ENCODE data around the gene CALD1.

Gene CALD1

DNA sequence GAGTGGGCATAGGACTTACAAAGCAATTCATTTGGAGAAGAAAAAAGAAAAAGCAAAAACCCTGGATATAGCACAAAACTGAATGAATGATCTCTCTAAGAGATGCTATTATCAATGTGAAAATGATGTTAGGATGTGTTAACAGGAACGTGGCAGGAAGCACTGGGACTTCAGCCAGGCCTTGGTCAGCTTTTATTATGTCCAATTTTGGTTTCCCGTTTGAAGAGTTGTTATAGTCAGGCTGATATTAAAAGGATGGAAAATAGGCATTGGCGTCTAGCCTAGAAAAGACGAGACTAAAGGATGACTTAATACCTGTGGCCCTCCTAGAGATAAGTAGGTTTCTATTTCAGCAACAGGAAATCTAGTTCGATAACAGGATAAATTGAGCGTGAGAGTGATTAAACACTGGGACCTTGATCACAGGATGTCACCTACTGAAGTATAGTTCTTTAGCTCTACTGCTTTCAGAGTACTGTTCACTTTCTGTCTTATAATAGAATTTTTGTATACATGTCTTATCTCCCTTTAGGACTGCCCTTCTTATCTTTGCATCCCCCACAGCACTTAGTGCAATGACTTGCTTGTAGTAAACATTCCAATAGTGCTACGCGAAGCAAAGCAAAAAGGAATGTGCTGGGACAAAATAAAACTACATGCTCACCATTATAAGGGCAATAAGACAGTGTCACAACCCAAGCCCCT is 107.1 kb downstream of the CALD1 start:
- H3K9me3 ChIP-seq (ENCODE audit: control insufficient read depth, low read length), result no peaks in the 10 kb centered on the region
- DNase-seq (ENCODE audit: low read depth), result peak; percentile 62
- H3K4me3 ChIP-seq (ENCODE audit: low read length), result peak overlapping the region; percentile 66
- peaks cover 8% of the 10 kb centered on the region for H3K36me3 ChIP-seq (ENCODE audit: control insufficient read depth, insufficient read depth, low read length, severe bottlenecking)
- H3K27me3 ChIP-seq (replicated peaks; ENCODE audit: control insufficient read depth, insufficient read depth, low read length), result no peaks in the 10 kb centered on the region
- peaks cover 37% of the 10 kb centered on the region for H3K4me1 ChIP-seq (ENCODE audit: control insufficient read depth, insufficient read depth, low read length)
- H3K9ac ChIP-seq (ENCODE audit: low read length), result peak overlapping the region; percentile 75

DNA sequence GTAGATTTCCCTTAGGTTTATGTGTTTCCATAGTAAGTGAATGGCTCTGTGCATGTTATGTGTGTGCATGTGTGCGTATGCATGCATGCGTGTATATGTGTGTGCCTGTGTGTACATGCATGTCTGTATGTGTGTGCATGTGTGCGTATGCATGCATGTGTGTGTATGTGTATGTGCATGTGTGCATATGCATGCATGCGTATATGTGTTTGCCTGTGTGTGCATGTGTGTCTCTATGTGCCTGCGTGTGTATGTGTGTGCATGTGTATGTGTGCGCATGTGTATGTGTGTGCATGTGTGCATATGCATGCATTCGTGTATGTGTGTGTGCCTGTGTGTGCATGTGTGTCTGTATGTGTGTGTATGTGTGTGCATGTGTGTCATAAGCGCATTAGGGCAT is 108.1 kb downstream of the CALD1 start:
- peak overlapping the region; percentile 75 for H3K9ac ChIP-seq (ENCODE audit: low read length)
- no peaks in the 10 kb centered on the region for H3K9me3 ChIP-seq (ENCODE audit: control insufficient read depth, low read length)
- H3K4me1 ChIP-seq (ENCODE audit: control insufficient read depth, insufficient read depth, low read length), result peaks cover 39% of the 10 kb centered on the region
- H3K27me3 ChIP-seq (replicated peaks; ENCODE audit: control insufficient read depth, insufficient read depth, low read length), result no peaks in the 10 kb centered on the region
- no peak overlapping the region for H3K4me3 ChIP-seq (ENCODE audit: low read length)
- peaks cover 8% of the 10 kb centered on the region for H3K36me3 ChIP-seq (ENCODE audit: control insufficient read depth, insufficient read depth, low read length, severe bottlenecking)
- no peak for DNase-seq (ENCODE audit: low read depth)

DNA sequence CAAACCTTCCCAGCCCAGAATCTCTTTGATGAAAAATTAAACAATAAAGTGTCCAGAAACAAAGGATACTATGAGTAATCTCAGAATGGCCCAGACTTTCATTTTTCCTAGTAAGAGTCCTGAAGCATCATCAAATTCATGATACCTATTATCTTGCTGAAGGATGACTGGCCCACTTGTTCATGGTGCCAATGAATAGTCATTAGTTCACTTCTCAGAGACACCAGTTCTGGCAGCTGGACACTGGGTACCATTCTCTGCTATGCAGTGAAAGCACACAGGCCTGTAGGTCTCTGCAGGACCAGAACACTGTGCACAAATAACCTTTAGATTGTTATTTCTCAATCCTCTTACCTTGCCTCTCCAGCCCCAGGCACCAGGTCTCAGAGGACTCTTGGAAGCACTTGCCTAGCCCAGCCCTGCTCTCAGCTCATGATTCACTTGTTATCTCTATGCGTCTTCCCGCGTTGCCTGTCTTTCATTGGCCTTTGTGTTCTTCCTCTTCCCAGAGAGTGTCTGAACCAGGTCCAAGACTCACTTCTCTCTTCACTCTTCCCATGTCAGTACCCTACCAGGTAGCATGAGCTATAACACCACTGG is 108.8 kb downstream of the CALD1 start:
- H3K4me1 ChIP-seq (ENCODE audit: control insufficient read depth, insufficient read depth, low read length), result peaks cover 47% of the 10 kb centered on the region
- no peaks in the 10 kb centered on the region for H3K9me3 ChIP-seq (ENCODE audit: control insufficient read depth, low read length)
- no peak overlapping the region for H3K9ac ChIP-seq (ENCODE audit: low read length)
- peaks cover 8% of the 10 kb centered on the region for H3K36me3 ChIP-seq (ENCODE audit: control insufficient read depth, insufficient read depth, low read length, severe bottlenecking)
- no peak for DNase-seq (ENCODE audit: low read depth)
- H3K27me3 ChIP-seq (replicated peaks; ENCODE audit: control insufficient read depth, insufficient read depth, low read length), result no peaks in the 10 kb centered on the region
- H3K4me3 ChIP-seq (ENCODE audit: low read length), result no peak overlapping the region

DNA sequence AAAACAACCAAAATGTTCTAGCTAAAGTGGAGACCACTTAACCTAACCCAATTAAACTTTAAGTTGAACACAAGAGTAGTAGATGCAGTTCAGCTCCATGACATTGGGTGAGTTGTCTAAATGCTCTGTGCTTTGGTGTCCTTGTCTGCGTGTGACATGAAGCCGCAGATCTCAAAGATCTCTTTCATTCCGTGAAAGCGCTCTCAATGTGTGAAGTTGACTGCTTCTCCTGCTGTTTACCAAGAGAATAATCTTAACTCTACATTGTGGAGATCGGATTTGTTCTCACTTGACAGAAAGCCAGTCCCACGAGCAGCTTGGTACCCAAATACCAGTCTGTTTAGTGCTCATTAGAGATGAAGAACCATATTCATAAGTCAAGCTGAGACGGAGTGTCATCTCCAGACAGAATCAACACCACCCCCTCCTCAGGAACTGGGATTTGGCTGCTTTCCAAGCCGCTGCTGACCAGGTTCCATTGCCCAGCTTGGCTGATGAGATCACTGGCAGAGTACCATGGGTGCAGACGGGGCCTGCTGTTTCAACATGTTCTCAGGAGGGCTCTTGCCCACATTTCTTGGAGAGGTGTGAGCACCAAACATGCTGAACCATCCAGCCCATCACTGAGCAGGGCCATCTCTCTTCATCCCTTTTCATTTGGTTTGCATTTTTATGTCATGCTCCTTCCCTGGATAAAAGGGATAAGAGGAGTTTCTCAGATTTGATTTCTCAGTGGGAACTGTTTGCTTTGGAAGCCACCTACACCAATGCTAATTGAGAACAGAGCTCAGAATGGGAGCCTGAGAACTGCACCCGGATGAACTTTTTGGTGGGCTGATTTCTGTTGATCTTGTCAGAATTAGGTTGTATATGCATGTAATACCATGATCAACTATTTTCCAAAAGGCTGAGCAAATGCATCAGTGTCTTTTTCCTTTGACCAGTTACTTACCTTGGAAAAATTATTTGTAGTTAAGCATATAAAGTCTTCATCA is 111.1 kb downstream of the CALD1 start:
- Histone ChIP-seq H3K4me1 (ENCODE audit: control insufficient read depth, insufficient read depth, low read length) (peaks cover 58% of the 10 kb centered on the region), H3K9me3 (ENCODE audit: control insufficient read depth, low read length) (no peaks in the 10 kb centered on the region), H3K36me3 (ENCODE audit: control insufficient read depth, insufficient read depth, low read length, severe bottlenecking) (peaks cover 8% of the 10 kb centered on the region), H3K27me3 (replicated peaks; ENCODE audit: control insufficient read depth, insufficient read depth, low read length) (no peaks in the 10 kb centered on the region), H3K4me3 (ENCODE audit: low read length) (peak overlapping the region; percentile 87), H3K9ac (ENCODE audit: low read length) (peak overlapping the region; percentile 89)
- peak; percentile 67 for DNase-seq (ENCODE audit: low read depth)

DNA sequence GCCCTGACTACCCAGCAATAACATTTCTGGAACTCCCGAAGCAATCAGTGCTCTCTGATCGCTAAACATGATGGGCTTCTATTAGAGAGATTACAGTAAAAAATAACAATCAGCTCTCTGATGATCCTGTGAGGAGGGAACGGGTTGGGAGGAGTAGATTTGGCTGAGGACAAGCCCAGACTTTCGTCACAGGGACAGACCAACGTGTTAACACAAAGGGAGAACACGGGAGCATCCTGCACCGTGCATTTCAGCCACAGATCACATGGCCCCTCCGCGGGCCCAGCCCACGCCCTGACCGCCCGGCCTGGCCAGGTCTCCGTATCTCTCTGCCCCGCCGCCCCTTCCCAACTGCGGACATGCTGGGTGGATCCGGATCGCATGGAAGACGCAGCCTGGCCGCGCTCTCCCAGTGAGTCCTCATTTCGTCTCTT is 111.8 kb downstream of the CALD1 start:
- DNase-seq (ENCODE audit: low read depth), result peak; percentile 90
- peak overlapping the region; percentile 89 for H3K9ac ChIP-seq (ENCODE audit: low read length)
- H3K4me1 ChIP-seq (ENCODE audit: control insufficient read depth, insufficient read depth, low read length), result peaks cover 52% of the 10 kb centered on the region
- peaks cover 9% of the 10 kb centered on the region for H3K36me3 ChIP-seq (ENCODE audit: control insufficient read depth, insufficient read depth, low read length, severe bottlenecking)
- H3K4me3 ChIP-seq (ENCODE audit: low read length), result peak overlapping the region; percentile 87
- H3K9me3 ChIP-seq (ENCODE audit: control insufficient read depth, low read length), result peaks cover 5% of the 10 kb centered on the region
- no peaks in the 10 kb centered on the region for H3K27me3 ChIP-seq (replicated peaks; ENCODE audit: control insufficient read depth, insufficient read depth, low read length)

DNA sequence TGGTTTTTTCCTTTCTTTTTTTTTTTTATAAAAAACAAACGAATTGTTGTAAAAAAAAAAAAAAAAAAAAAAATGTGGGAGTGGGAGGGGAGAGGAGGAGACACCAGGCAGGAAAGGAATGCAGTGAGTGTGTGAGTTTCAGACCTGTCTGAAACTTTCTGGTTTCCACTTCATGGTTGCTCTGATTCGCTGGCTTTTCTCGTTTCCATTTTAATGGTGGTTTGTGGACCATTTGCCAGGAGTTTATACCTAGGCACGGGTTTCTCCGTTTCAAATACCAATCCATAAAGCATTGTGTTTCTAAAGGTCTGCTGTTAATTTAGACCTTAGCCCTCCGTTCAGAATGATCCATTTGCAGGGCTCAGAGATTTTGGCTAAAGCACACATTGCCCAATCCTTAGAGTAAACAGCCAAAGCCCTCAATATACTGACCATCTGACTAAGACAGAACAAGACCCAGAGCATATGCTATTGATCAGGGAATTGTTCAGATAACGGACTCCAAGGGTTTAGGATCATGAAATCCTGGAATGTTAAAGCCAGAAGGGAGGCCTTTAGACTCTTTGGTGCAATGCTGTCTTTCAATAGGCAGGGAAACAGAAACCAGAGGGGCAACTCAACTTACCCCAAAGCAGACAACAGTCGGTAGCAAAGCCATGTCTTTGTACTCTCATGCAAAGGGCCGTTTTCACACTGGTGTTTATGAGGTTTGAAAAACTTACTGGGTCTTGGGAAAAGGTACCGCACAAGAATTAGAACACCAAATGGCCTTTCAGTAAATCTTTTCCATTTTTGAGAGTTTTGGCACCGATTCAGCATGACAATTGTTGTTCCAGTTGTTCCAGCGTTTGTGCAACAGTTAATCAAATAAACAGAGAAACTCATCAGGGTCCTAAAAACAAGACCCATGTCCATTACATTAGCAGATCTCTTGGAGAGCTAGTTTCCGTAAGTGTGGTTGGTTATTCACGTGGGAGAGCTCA is 112.6 kb downstream of the CALD1 start:
- Histone ChIP-seq H3K36me3 (ENCODE audit: control insufficient read depth, insufficient read depth, low read length, severe bottlenecking) (peaks cover 15% of the 10 kb centered on the region), H3K4me1 (ENCODE audit: control insufficient read depth, insufficient read depth, low read length) (peaks cover 45% of the 10 kb centered on the region), H3K4me3 (ENCODE audit: low read length) (peak overlapping the region; percentile 87), H3K9me3 (ENCODE audit: control insufficient read depth, low read length) (peaks cover 7% of the 10 kb centered on the region), H3K9ac (ENCODE audit: low read length) (peak overlapping the region; percentile 89), H3K27me3 (replicated peaks; ENCODE audit: control insufficient read depth, insufficient read depth, low read length) (no peaks in the 10 kb centered on the region)
- peak; percentile 90 for DNase-seq (ENCODE audit: low read depth)

DNA sequence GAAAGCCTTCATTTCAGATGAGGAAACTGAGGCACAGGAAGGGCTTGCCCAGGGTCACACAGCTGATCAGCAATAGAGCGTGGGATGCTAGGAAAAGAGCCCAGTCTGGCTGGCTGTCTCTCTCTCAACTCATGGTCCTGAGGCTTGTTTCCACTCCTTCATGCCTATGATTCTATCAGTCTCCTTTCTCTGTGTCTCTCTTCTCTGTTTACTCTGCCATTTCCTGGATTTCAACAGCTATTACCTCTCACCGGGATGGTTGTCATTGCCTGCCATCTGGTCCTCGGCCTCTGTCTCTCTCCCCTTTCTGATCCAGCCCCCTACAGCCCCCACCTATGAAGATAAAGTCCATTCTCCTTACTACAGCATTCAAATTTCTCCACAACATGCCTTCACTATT is 113.5 kb downstream of the CALD1 start:
- Histone ChIP-seq H3K4me3 (ENCODE audit: low read length) (peak overlapping the region; percentile 87), H3K4me1 (ENCODE audit: control insufficient read depth, insufficient read depth, low read length) (peaks cover 37% of the 10 kb centered on the region), H3K27me3 (replicated peaks; ENCODE audit: control insufficient read depth, insufficient read depth, low read length) (no peaks in the 10 kb centered on the region), H3K36me3 (ENCODE audit: control insufficient read depth, insufficient read depth, low read length, severe bottlenecking) (peaks cover 17% of the 10 kb centered on the region), H3K9me3 (ENCODE audit: control insufficient read depth, low read length) (peaks cover 7% of the 10 kb centered on the region), H3K9ac (ENCODE audit: low read length) (peak overlapping the region; percentile 89)
- no peak for DNase-seq (ENCODE audit: low read depth)

DNA sequence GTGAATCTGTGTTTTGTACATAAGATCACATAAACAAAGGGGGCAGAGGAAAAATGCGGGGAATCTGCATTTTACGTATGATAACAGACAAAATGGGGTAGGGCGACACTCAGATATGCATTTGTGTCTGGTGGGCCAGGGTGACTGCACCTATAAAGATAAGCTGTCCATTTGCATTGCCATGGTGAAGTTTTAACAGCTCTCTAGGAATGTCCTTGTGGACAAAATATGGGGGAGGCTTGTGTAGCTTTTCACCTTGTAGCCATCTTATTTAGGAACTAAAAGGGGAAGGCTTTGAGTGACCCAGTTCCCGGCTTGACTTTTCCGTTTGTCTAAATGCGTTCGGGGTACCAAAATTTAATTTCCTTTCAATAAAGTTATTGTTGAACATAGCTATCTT is 114.5 kb downstream of the CALD1 start:
- H3K4me3 ChIP-seq (ENCODE audit: low read length), result peak overlapping the region; percentile 87
- H3K4me1 ChIP-seq (ENCODE audit: control insufficient read depth, insufficient read depth, low read length), result peaks cover 39% of the 10 kb centered on the region
- DNase-seq (ENCODE audit: low read depth), result no peak
- H3K9ac ChIP-seq (ENCODE audit: low read length), result peak overlapping the region; percentile 89
- no peaks in the 10 kb centered on the region for H3K27me3 ChIP-seq (replicated peaks; ENCODE audit: control insufficient read depth, insufficient read depth, low read length)
- peaks cover 18% of the 10 kb centered on the region for H3K36me3 ChIP-seq (ENCODE audit: control insufficient read depth, insufficient read depth, low read length, severe bottlenecking)
- H3K9me3 ChIP-seq (ENCODE audit: control insufficient read depth, low read length), result peaks cover 7% of the 10 kb centered on the region

DNA sequence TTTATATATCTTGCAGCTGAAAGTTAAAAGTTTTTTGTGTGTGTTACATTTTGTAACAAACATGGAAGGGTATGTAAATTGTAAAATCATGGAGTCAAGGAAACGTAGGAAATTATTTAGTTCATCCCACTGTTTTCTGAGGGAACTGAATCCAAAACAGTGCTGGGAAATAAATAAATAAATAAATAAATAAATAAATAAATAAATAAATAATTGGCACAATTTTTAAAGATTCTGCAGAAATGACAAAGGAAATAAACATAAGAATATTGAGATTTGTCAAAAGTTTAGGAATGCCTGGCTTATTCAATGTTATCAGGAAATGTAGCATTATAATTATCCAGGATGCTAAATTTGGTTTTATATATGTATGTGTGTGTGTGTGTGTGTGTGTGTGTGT is 115.5 kb downstream of the CALD1 start:
- Histone ChIP-seq H3K9me3 (ENCODE audit: control insufficient read depth, low read length) (peaks cover 7% of the 10 kb centered on the region), H3K4me1 (ENCODE audit: control insufficient read depth, insufficient read depth, low read length) (peaks cover 42% of the 10 kb centered on the region), H3K9ac (ENCODE audit: low read length) (no peak overlapping the region), H3K36me3 (ENCODE audit: control insufficient read depth, insufficient read depth, low read length, severe bottlenecking) (peaks cover 25% of the 10 kb centered on the region), H3K27me3 (replicated peaks; ENCODE audit: control insufficient read depth, insufficient read depth, low read length) (no peaks in the 10 kb centered on the region), H3K4me3 (ENCODE audit: low read length) (no peak overlapping the region)
- DNase-seq (ENCODE audit: low read depth), result no peak

DNA sequence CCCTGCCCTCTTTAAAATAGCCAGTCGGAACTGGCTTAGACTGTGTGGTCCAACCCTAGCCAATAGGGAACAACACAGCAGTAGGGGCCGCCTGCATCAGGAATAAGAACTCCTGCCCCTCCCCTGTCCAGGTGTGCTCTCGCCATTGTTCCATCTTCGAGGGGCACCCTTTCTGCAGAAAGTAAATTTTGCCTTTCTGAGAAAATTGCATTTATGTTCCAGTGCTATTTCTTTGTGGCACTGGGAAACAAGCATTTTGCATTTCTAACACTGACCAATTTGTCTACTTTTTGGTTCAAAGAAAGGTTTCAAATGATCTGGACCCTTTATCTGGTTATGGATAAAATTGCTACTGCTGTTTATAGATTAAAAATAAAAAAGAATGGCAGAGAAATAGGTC is 116.6 kb downstream of the CALD1 start:
- H3K36me3 ChIP-seq (ENCODE audit: control insufficient read depth, insufficient read depth, low read length, severe bottlenecking), result peaks cover 27% of the 10 kb centered on the region
- peaks cover 7% of the 10 kb centered on the region for H3K9me3 ChIP-seq (ENCODE audit: control insufficient read depth, low read length)
- H3K27me3 ChIP-seq (replicated peaks; ENCODE audit: control insufficient read depth, insufficient read depth, low read length), result no peaks in the 10 kb centered on the region
- H3K4me3 ChIP-seq (ENCODE audit: low read length), result no peak overlapping the region
- no peak for DNase-seq (ENCODE audit: low read depth)
- H3K9ac ChIP-seq (ENCODE audit: low read length), result no peak overlapping the region
- peaks cover 45% of the 10 kb centered on the region for H3K4me1 ChIP-seq (ENCODE audit: control insufficient read depth, insufficient read depth, low read length)
